NOMO-1 treated with dmso at 0.1 percent for 144 hours (cell line): ENCODE data around the gene TBCE.
"Not testable (repeated sequence)": the region's sequence is repeated elsewhere in the genome, so short reads cannot be mapped to it uniquely, and the experiment has no call there.

Experiments
- DNase-seq: peaks from one replicate; lab custom pipeline; 2025; ENCODE audit not compliant: unreplicated experiment; lab: John Stamatoyannopoulos, UW

TBCE gene

DNA sequence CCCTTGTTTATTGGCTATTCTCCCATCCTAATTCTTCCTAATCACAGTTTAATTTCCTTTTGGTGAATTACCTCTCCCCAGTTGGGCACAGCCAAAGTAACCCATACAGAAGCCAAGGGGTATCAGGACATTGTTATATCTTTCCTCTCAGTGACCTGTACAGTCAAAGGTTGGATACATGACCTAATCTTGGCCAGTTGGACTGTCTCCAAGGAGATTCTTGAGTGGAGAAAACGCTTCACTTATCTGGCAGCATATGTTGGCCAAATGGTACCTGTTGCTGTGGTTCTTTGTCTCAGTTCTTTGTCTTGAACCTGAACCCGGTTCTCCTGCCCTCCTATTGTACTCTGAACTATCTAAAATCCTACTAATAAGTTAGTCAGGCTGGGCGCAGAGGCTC lies 15.3 kb upstream of the TBCE start:
- DNase-seq: no peak

- no peak for DNase-seq
Observed at GRCh38 chr1:235357485-235358373, 9.5 kb upstream of the TBCE start.

GRCh38 chr1:235358899-235359298 lies 8.3 kb upstream of the TBCE start:
- DNase-seq: no peak

- not testable (repeated sequence) for DNase-seq
Observed at GRCh38 chr1:235364189-235364588, 3.0 kb upstream of the TBCE start.

DNA sequence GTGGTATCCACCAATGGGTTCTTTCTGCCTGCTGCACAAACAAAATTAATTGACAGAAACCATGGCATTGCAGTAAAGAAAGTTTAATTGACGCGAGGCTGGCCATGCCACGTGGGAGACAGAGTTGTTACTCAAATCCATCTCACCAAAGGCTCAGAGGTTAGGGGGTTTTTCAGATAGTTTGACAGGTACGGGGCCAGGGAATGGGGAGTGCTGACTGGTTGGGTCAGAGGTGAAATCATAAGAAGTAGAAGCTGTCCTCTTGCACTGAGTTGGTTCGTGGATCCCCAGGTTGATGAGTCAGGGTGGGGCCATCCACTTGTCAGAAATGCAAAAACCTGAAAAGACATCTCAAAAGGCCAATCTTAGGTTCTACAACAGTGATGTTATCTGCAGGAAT lies 941 bp upstream of the TBCE start:
- DNase-seq: no peak

DNA sequence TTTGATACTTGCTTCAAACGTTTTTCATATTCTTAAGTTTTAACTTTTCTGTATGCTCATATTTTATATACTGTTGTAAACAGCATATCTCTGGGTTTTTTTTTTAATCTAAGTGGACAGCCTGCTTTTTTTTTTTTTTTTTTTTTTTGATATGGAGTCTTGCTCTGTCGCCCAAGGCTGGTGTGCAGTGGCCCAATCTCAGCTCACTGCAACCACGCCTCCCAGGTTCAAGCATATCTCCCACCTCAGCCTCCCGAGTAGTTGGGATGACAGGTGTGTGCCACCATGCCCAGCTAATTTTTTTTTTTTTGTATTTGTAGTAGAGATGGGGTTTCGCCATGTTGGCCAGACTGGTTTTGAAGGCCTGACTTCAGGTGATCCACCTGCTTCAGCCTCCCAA lies 1.2 kb downstream of the TBCE start:
- no peak for DNase-seq

DNA sequence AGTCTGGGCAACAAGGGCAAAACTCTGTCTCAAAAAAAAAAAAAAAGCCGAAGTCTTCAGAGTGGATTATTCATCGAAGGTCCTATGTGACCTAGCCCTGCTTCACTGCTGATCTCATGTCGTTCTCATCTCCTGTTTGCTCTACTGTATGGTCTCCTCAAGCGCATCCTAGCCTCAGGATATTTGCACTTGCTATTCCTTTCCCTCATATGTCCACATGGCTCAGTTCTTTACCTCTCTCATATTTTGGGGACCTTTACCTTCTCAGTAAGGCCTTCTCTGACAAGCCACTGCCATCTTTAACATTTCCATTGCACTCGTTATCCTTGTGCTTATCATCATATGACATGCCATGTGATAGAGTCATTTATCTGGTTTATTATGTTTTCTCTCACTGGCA lies 2.6 kb downstream of the TBCE start:
- no peak for DNase-seq

- no peak for DNase-seq
Observed at GRCh38 chr1:235375919-235376605, 8.8 kb downstream of the TBCE start.

GRCh38 chr1:235378134-235378735 lies 11.0 kb downstream of the TBCE start:
- not testable (repeated sequence) for DNase-seq

DNA sequence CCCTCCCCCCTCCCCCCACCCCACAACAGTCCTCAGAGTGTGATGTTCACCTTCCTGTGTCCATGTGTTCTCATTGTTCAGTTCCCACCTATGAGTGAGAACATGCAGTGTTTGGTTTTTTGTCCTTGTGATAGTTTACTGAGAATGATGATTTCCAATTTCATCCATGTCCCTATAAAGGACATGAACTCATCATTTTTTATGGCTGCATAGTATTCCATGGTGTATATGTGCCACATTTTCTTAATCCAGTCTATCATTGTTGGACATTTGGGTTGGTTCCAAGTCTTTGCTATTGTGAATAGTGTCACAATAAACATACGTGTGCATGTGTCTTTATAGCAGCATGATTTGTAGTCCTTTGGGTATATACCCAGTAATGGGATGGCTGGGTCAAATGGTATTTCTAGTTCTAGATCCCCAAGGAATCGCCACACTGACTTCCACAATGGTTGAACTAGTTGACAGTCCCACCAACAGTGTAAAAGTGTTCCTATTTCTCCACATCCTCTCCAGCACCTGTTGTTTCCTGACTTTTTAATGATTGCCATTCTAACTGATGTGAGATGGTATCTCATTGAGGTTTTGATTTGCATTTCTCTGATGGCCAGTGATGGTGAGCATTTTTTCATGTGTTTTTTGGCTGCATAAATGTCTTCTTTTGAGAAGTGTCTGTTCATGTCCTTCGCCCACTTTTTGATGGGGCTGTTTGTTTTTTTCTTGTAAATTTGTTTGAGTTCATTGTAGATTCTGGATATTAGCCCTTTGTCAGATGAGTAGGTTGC lies 14.9 kb downstream of the TBCE start:
- DNase-seq: not testable (repeated sequence)

DNA sequence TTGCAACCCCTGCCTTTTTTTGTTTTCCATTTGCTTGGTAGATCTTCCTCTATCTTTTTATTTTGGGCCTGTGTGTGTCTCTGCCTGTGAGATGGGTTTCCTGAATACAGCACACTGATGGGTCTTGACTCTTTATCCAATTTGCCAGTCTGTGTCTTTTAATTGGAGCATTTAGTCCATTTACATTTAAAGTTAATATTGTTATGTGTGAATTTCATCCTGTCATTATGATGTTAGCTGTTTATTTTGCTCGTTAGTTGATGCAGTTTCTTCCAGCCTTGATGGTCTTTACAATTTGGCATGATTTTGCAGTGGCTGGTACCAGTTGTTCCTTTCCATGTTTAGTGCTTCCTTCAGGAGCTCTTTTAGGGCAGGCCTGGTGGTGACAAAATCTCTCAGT lies 18.4 kb downstream of the TBCE start:
- DNase-seq: not testable (repeated sequence)

DNA sequence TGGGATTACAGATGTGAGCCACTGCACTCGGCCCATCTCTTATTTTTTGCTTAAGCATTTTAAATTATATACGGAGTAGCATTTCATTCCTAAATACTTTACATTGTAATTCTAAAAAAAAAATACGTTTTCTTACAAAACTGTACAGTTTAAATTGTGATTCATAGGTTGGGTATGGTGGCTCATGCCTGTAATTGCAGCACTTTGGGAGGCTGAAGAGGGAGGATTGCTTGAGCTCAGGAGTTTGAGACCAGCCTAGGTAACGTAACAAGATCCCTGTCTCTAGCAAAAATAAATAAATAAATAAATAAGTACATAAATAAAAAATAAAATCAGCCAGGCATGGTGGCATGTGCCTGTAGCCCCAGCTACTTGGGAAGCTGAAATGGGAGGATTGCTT lies 24.6 kb downstream of the TBCE start:
- no peak for DNase-seq

- no peak for DNase-seq
Observed at GRCh38 chr1:235397733-235398132, 30.5 kb downstream of the TBCE start.

DNA sequence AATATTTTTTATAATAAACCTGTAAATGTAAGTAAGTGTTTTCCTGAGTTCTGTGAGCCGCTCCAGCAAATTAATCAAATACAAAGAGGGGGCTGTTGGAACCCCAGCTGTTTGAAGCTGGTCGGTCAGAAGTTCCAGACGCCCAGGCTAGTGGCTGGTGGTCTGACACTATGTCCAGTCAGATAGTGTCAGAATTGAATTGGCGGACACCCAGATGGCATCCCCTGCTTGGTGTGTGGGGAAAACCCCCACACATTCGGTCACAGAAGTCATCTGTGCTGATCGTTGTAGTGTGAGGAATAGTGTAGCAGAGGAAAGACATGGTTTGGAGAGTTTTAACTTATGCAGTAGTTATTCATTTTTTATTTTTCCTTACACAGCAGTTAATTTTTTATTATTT lies 32.4 kb downstream of the TBCE start:
- DNase-seq: no peak

- DNase-seq: no peak
Observed at GRCh38 chr1:235401251-235401650, 34.0 kb downstream of the TBCE start.

DNA sequence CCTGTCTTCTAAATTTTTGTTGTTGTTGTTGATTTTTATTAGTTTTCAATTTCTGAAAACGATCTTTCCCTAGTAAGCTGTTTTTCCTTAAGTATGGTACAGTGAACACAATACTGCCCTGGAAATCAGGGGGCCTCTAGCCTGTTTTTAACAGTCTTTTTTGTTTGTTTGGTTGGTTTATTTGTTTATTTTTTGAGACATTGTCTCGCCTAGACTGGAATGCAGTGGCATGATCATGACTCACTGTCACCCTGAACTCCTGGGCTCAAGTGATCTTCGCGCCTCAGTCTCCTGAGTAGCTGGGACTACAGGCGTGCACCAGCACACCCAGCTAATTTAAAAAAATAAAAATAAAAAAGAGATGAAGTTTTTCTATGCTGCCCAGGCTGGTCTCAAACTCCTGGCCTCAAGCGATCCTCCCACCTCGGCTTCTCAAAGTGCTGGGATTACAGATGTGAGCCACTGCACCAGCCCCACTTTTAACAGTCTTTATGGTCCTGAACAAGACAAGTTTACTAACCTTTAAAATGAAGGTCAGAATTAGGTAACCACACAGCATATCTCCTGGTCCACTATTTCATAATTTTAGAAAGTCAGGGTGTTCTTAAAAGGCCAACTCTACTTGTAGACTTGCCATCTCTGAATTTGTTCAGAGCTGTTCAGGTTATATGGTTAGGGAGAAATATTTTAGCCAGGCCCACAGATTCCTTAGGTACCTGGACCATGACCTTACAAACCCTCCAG lies 35.4 kb downstream of the TBCE start:
- no peak for DNase-seq

- no peak for DNase-seq
Observed at GRCh38 chr1:235403593-235403992, 36.4 kb downstream of the TBCE start.

DNA sequence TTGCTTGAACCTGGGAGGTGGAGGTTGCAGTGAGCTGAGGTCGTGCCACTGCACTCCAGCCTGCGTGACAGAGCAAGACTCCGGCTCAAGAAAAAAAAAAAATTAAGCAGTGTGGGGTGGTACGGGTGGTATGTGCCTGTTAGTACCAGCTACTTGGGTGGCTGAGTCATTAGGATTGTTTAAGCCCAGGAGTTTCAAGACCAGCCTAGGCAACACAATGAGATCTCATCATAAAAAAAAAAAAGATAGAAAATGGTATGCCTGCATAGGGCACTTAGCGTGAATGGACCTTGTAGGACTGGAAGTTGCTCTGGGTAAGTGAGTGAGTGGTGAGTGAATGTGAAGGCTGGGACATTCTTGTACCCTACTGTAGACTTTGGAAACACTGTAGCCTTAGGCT lies 37.0 kb downstream of the TBCE start:
- DNase-seq: no peak

- no peak for DNase-seq
Observed at GRCh38 chr1:235407419-235407818, 40.2 kb downstream of the TBCE start.

- no peak for DNase-seq
Observed at GRCh38 chr1:235408503-235408960, 41.3 kb downstream of the TBCE start.
